Peyer's patch (tissue), 4 donors: ENCODE measurements around the gene SRP19.

Source experiments
- CTCF ChIP-seq, 6 experiments: fragments of 450-650 bp in 4 of 6; fragments of 200-600 bp in 2 of 6; sonication (generic) in 1 of 6; IDR thresholded peaks; one replicate each; pipeline ENCODE4 v1.5.1; 2017 to 2019; ENCODE audit warnings: antibody characterized with exemption in 6 of 6, mild to moderate bottlenecking in 3 of 6, moderate library complexity in 1 of 6
- POLR2A ChIP-seq, 2 donors: fragments of 450-650 bp; IDR thresholded peaks; one replicate each; pipeline ENCODE4 v1.5.1; 2017; ENCODE audit warnings: antibody characterized with exemption in 2 of 2, mild to moderate bottlenecking in 2 of 2, moderate library complexity in 2 of 2

GRCh38 chr5:112902561-112902960 is 41.5 kb downstream of the SRP19 start:
- no peak for TF ChIP-seq POLR2A (IDR thresholded peaks at IDR 0.05)
- no peak for TF ChIP-seq CTCF (IDR thresholded peaks at IDR 0.05)
